ENCODE data around the gene SLC44A5.

DNA sequence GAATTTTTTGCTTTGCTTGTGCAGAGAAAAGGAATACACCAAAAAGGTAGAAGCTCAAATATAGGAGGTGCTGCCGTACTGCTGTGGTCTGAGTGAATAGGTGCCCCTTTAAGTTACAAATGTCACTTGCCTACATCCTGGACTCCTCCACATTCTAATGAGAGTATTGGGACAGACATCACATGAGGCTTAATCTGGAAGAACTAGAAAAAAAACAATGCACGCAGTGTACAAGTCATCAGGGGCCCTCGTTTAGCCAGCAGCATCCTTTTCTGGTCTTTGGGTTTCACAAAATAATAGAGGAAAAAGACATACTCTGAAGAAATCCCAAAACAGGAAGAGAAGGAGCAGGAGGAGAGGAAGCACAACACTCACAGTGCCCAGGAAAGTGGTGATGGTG lies 89.3 kb downstream of the SLC44A5 start:
- TF ChIP-seq, protein P1, sequence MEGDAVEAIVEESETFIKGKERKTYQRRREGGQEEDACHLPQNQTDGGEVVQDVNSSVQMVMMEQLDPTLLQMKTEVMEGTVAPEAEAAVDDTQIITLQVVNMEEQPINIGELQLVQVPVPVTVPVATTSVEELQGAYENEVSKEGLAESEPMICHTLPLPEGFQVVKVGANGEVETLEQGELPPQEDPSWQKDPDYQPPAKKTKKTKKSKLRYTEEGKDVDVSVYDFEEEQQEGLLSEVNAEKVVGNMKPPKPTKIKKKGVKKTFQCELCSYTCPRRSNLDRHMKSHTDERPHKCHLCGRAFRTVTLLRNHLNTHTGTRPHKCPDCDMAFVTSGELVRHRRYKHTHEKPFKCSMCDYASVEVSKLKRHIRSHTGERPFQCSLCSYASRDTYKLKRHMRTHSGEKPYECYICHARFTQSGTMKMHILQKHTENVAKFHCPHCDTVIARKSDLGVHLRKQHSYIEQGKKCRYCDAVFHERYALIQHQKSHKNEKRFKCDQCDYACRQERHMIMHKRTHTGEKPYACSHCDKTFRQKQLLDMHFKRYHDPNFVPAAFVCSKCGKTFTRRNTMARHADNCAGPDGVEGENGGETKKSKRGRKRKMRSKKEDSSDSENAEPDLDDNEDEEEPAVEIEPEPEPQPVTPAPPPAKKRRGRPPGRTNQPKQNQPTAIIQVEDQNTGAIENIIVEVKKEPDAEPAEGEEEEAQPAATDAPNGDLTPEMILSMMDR (IDR thresholded peaks at IDR 0.05): no peak
- no peak for TF ChIP-seq POLR2A (IDR thresholded peaks at IDR 0.05)
- TF ChIP-seq POLR2AphosphoS5 (IDR thresholded peaks at IDR 0.05): no peak

All from breast epithelium (tissue), 3 donors.